Measurements from ENCODE around the gene PIWIL4. TPM values are rescaled to one million over a fixed set of nuclear protein-coding genes. Genes with fewer than 3 reads are reported as not detected.

PIWIL4 gene
- total RNA-seq, 1 experiment from 2014 or later = not detected

DNA sequence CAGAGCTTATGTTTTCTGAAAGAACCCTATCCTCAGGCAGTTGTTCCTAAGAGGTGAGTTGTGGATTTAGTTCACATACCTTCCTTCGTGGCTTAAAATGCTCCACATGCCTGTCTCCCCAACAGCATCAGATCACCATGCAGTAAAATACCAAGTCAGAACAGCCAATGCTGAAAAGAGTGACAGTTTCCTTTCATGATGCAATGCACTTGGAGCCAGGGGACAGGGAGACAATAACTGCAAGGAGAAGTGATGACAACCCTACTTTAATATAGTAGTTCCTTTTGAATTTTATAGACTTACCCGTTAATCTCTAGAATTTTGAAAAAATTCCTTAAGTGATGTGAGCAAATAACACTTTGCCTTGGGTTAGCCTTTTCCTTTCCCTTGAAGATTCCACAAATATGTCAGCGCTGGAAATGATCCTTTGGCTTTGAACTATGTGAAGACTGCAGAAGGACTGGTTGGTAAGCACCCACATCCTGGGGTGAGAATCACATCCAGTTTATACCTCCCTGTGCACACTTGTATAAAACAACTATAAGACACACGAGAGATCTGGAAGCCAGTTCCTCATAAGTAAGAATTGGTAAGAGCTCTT is 71.2 kb downstream of the PIWIL4 start:
- Histone ChIP-seq H3K14ac (ENCODE audit: insufficient read depth, low read length) (no peak overlapping the region), H4K8ac (replicated peaks; ENCODE audit: insufficient read length, low read depth, low read length) (no peak overlapping the region), H3K23me2 (ENCODE audit: insufficient read length, low read depth, low read length, poor library complexity, severe bottlenecking) (no peaks in the 10 kb centered on the region), H3K4ac (ENCODE audit: low read depth, low read length) (no peak overlapping the region), H3K9ac (ENCODE audit: extremely low read depth, insufficient read length, low read length) (no peak overlapping the region), H3K27me3 (ENCODE audit: insufficient read depth, low read length) (no peaks in the 10 kb centered on the region), H3K4me1 (ENCODE audit: insufficient read depth, low read length) (peaks cover 9% of the 10 kb centered on the region; the same call in 1 of the 2 replicates), H4K91ac (ENCODE audit: insufficient read length, low read depth, low read length) (no peak overlapping the region), H3K56ac (ENCODE audit: insufficient read length, low read depth, low read length) (no peak overlapping the region), H2BK120ac (ENCODE audit: low read depth, low read length, poor library complexity, severe bottlenecking) (no peak overlapping the region), H3K18ac (ENCODE audit: insufficient read length, low read depth, low read length) (no peak overlapping the region), H3K79me2 (ENCODE audit: insufficient read depth, low read length) (no peaks in the 10 kb centered on the region; the same call in 1 of the 2 replicates), H2BK15ac (ENCODE audit: low read depth, low read length) (no peak overlapping the region), H3K23ac (ENCODE audit: insufficient read length, low read depth, low read length) (no peak overlapping the region), H2BK5ac (ENCODE audit: insufficient read length, low read length) (no peak overlapping the region), H2AFZ (ENCODE audit: low read length) (no peak overlapping the region), H2BK20ac (ENCODE audit: low read depth, low read length, poor library complexity, severe bottlenecking) (no peak overlapping the region), H3K4me2 (ENCODE audit: insufficient read depth, insufficient read length, low read length) (no peak overlapping the region), H3K79me1 (ENCODE audit: insufficient read depth, low read depth, low read length, poor library complexity, severe bottlenecking) (no peaks in the 10 kb centered on the region), H2BK12ac (ENCODE audit: insufficient read length, low read depth, low read length) (no peak overlapping the region), H3T11ph (ENCODE audit: low read length) (no peak overlapping the region), H3K9me3 (ENCODE audit: control insufficient read depth, low read depth, low read length) (no peaks in the 10 kb centered on the region), H4K20me1 (ENCODE audit: control insufficient read depth, insufficient read depth, insufficient read length) (no peaks in the 10 kb centered on the region), H4K5ac (ENCODE audit: insufficient read length, low read depth, low read length) (no peak overlapping the region), H3K27ac (ENCODE audit: insufficient read length, low read depth, low read length) (no peak overlapping the region), H2AK5ac (ENCODE audit: insufficient read length, low read length) (no peak overlapping the region)
- peaks cover 2% of the 10 kb centered on the region; the same call in 1 of the 2 replicates for H3K27me3 Mint-ChIP-seq (ENCODE audit: low read depth)
- WGBS (ENCODE audit: extremely low coverage, insufficient read length, low lambda C conversion rate) = no CpG with 5 or more reads among the region's 4 CpGs
- no peaks in the 10 kb centered on the region for H3K9me3 Mint-ChIP-seq
- no peak overlapping the region for H3K27ac Mint-ChIP-seq
- DNase-seq = no peak
- H3K4me1 Mint-ChIP-seq = peaks cover 21 to 33% of the 10 kb centered on the region in 2 experiments
- no peaks in the 10 kb centered on the region; a peak in 2 of 7 replicates for H3K36me3 Mint-ChIP-seq (ENCODE audit: insufficient read depth in 1 of 3, low read depth in 3 of 3)
- no peak overlapping the region for H3K4me3 Mint-ChIP-seq
- TF ChIP-seq, protein P1, sequence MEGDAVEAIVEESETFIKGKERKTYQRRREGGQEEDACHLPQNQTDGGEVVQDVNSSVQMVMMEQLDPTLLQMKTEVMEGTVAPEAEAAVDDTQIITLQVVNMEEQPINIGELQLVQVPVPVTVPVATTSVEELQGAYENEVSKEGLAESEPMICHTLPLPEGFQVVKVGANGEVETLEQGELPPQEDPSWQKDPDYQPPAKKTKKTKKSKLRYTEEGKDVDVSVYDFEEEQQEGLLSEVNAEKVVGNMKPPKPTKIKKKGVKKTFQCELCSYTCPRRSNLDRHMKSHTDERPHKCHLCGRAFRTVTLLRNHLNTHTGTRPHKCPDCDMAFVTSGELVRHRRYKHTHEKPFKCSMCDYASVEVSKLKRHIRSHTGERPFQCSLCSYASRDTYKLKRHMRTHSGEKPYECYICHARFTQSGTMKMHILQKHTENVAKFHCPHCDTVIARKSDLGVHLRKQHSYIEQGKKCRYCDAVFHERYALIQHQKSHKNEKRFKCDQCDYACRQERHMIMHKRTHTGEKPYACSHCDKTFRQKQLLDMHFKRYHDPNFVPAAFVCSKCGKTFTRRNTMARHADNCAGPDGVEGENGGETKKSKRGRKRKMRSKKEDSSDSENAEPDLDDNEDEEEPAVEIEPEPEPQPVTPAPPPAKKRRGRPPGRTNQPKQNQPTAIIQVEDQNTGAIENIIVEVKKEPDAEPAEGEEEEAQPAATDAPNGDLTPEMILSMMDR (conservative IDR thresholded peaks at IDR 0.05) = no peak
